HepG2 (cell line): Measurements from ENCODE around the gene THPO. TPM values are rescaled to one million over a fixed set of nuclear protein-coding genes. Genes with fewer than 3 reads are reported as not detected.
A peak's percentile ranks its signal among the peaks of the same experiment; 100 is the strongest.

ENCODE experiments used
- ATAC-seq: fragments of 200-7000 bp; cut with Tn5 transposase; 3 replicates; pipeline ENCODE4 v1.9.1; 2020; ENCODE audit warnings: mild to moderate bottlenecking, moderate library complexity
- BruUV-seq: library from RNA; stranded (reverse); fragments of 400-500 nt; replicated peaks from 2 replicates; lab custom pipeline; 2021; lab: Mats Ljungman, UMichigan
- CTCF ChIA-PET: fragments of 300-600 bp; formaldehyde crosslinking; extraction: SDS; loops from one replicate; lab custom pipeline; 2021; ENCODE audit warnings: low total read pairs, inconsistent platforms, low intra/inter-chr PET ratio; lab: Yijun Ruan, JAX
- POLR2A ChIA-PET: fragments of 350-600 bp; sonication (Branson Sonifier 250); formaldehyde crosslinking; loops from one replicate; lab custom pipeline; 2020; ENCODE audit warnings: antibody characterized with exemption, inconsistent platforms; lab: Yijun Ruan, JAX
- DNase-seq: peaks from one replicate; pipeline ENCODE4 v3.0.0-alpha.2; 2015; ENCODE audit warnings: low spot score
- FAIRE-seq: peaks from 3 replicates; lab custom pipeline; 2011; peaks lifted over from hg19 to GRCh38; lab: Jason Lieb, UNC
- H2AFZ ChIP-seq: one replicate; pipeline ENCODE4 v1.6.1; 2011; ENCODE audit warnings: low read length, inconsistent platforms
- H3K27ac ChIP-seq: fragments of 300-600 bp; 3 replicates; pipeline ENCODE4 v1.8.0; 2011; ENCODE audit warnings: mixed run types, mild to moderate bottlenecking, mixed read lengths, low read length, inconsistent platforms; ENCODE audit not compliant: insufficient read depth; ENCODE audit errors: extremely low read length
- H3K27me3 ChIP-seq, 2 experiments: fragments of 200-600 bp in 1 of 2; 2 replicates in 1 of 2; 3 replicates in 1 of 2; pipeline versions ENCODE4 v1.6.0 to v1.8.0; 2011; ENCODE audit warnings: low read length in 2 of 2, mild to moderate bottlenecking in 2 of 2, moderate library complexity in 2 of 2, inconsistent platforms in 1 of 2; ENCODE audit not compliant: insufficient read depth in 2 of 2, control insufficient read depth in 1 of 2
- H3K36me3 ChIP-seq, 2 experiments: fragments of 200-600 bp in 1 of 2; replicated peaks in 1 of 2; 2 replicates in 1 of 2; 3 replicates in 1 of 2; pipeline versions ENCODE4 v1.5.1 to v1.8.0; 2011; ENCODE audit warnings: low read length in 2 of 2, inconsistent platforms in 1 of 2; ENCODE audit not compliant: insufficient read depth in 2 of 2, control insufficient read depth in 1 of 2
- H3K4me1 ChIP-seq: 2 replicates; pipeline ENCODE4 v1.5.1; 2012; ENCODE audit warnings: low read length, inconsistent platforms; ENCODE audit not compliant: insufficient read depth
- H3K4me2 ChIP-seq: 2 replicates; pipeline ENCODE4 v1.6.0; 2011; ENCODE audit warnings: low read depth, low read length, inconsistent platforms
- H3K4me3 ChIP-seq, 3 experiments: fragments of 200-600 bp in 1 of 3; sonication (generic), shearing (Covaris generic) in 1 of 3; replicated peaks in 1 of 3; 2 replicates each; pipeline ENCODE4 v1.5.1; 2011 to 2016; ENCODE audit warnings: low read length in 3 of 3, inconsistent platforms in 2 of 3, low read depth in 2 of 3, mild to moderate bottlenecking in 2 of 3, control low read depth in 1 of 3, mixed read lengths in 1 of 3; ENCODE audit not compliant: insufficient read depth in 1 of 3
- H3K79me2 ChIP-seq: one replicate; pipeline ENCODE4 v1.6.1; 2011; ENCODE audit warnings: low read length, inconsistent platforms; ENCODE audit not compliant: insufficient read depth
- H3K9ac ChIP-seq: 2 replicates; pipeline ENCODE4 v1.6.0; 2011; ENCODE audit warnings: mild to moderate bottlenecking, low read depth, low read length, inconsistent platforms; ENCODE audit not compliant: insufficient read depth
- H3K9me3 ChIP-seq: 2 replicates; pipeline ENCODE4 v1.5.1; 2012; ENCODE audit warnings: mild to moderate bottlenecking, low read length
- H4K20me1 ChIP-seq: 2 replicates; pipeline ENCODE4 v1.6.0; 2011; ENCODE audit warnings: inconsistent platforms, mild to moderate bottlenecking, low read length, moderate library complexity; ENCODE audit not compliant: insufficient read depth
- GABPB1 ChIP-seq: IDR thresholded peaks from 2 replicates; pipeline ENCODE4 v1.6.1; 2016; ENCODE audit warnings: mild to moderate bottlenecking, missing genetic modification reagents, moderate library complexity, missing compliant biosample characterization
- HOXA3 ChIP-seq: sonication (generic); formaldehyde crosslinking; IDR thresholded peaks from 2 replicates; pipeline ENCODE4 v1.5.0; 2020; ENCODE audit warnings: missing genetic modification reagents
- JUND ChIP-seq: sonication (generic); formaldehyde crosslinking; IDR thresholded peaks from 2 replicates; pipeline ENCODE4 v1.8.0; 2022; ENCODE audit warnings: mild to moderate bottlenecking, missing genetic modification reagents
- KDM5A ChIP-seq: fragments of 200-600 bp; sonication (generic); IDR thresholded peaks from 2 replicates; pipeline ENCODE4 v1.7.0; 2018; ENCODE audit warnings: antibody characterized with exemption, mild to moderate bottlenecking, low read length, borderline replicate concordance
- ZNF333 ChIP-seq: sonication (generic); formaldehyde crosslinking; IDR thresholded peaks from 2 replicates; pipeline ENCODE4 v1.4.0; 2020; ENCODE audit warnings: mild to moderate bottlenecking, missing genetic modification reagents, borderline replicate concordance
- ZNF639 ChIP-seq: conservative IDR thresholded peaks from 2 replicates; pipeline ENCODE4 v1.6.1; 2018; ENCODE audit warnings: missing genetic modification reagents
- ZNF766 ChIP-seq: sonication (generic); formaldehyde crosslinking; IDR thresholded peaks from 2 replicates; pipeline ENCODE4 v1.5.0; 2020; ENCODE audit warnings: missing genetic modification reagents, borderline replicate concordance
- ZXDC ChIP-seq: sonication (generic); formaldehyde crosslinking; IDR thresholded peaks from 2 replicates; pipeline ENCODE4 v1.5.0; 2020; ENCODE audit warnings: mild to moderate bottlenecking, missing genetic modification reagents
- WGBS: methylation state at CpG from one replicate; pipeline ENCODE4 v1.1.6; 2017; ENCODE audit warnings: low lambda C conversion rate; 5-methylcytosine and 5-hydroxymethylcytosine counted together
- in situ Hi-C: cut with HindIII; loops from 2 replicates; pipeline ENCODE4 v1.10.0; 2017; ENCODE audit warnings: low pct_unique_long_range_greater_than_20kb; ENCODE audit not compliant: extremely low pct_ligation_motif_present
- intact Hi-C: fragments of 100-400 bp; cut with micrococcal nuclease; formaldehyde crosslinking; loops from one replicate; pipeline ENCODE4 v1.10.0; 2022; ENCODE audit not compliant: unreplicated experiment
- polyA plus RNA-seq, 8 experiments: library from polyadenylated mRNA; depleted of rRNA in 3 of 8; stranded (reverse) in 7 of 8; unstranded in 1 of 8; fragments of >200 nt; fragmentation: Illumina TruSeq in 4 of 8; extraction: Trizol in 4 of 8; gene quantifications; 2 replicates each; pipeline versions ENCODE4 v1.2.1 to v1.2.3, GENCODE V29; 2011 to 2016; ENCODE audit warnings: low read depth in 4 of 8, missing spikeins in 1 of 8, mixed read lengths in 1 of 8; ENCODE audit not compliant: insufficient read depth in 1 of 8
- total RNA-seq, 5 experiments: library from RNA; depleted of rRNA; stranded (reverse); fragments of >200 nt; fragmentation: Illumina TruSeq; extraction: Trizol; gene quantifications; 2 replicates each; pipeline ENCODE4 v1.2.3, GENCODE V29; 2016; ENCODE audit warnings: low read depth in 1 of 5
- TF ChIP-seq, protein P1 (sequence below): sonication (generic); formaldehyde crosslinking; IDR thresholded peaks from 2 replicates; pipeline ENCODE4 v1.5.0; 2020; ENCODE audit warnings: missing genetic modification reagents
- TF ChIP-seq, protein P2 (sequence below): sonication (generic); formaldehyde crosslinking; IDR thresholded peaks from 2 replicates; pipeline ENCODE4 v1.4.0; 2020; ENCODE audit warnings: missing genetic modification reagents

The THPO gene
- total and polyA plus RNA-seq, 2 of the 13 experiments (the other 11 are each of a cell fraction or from before 2014, with no cell fraction given), result 2.8 to 4.8 TPM

DNA sequence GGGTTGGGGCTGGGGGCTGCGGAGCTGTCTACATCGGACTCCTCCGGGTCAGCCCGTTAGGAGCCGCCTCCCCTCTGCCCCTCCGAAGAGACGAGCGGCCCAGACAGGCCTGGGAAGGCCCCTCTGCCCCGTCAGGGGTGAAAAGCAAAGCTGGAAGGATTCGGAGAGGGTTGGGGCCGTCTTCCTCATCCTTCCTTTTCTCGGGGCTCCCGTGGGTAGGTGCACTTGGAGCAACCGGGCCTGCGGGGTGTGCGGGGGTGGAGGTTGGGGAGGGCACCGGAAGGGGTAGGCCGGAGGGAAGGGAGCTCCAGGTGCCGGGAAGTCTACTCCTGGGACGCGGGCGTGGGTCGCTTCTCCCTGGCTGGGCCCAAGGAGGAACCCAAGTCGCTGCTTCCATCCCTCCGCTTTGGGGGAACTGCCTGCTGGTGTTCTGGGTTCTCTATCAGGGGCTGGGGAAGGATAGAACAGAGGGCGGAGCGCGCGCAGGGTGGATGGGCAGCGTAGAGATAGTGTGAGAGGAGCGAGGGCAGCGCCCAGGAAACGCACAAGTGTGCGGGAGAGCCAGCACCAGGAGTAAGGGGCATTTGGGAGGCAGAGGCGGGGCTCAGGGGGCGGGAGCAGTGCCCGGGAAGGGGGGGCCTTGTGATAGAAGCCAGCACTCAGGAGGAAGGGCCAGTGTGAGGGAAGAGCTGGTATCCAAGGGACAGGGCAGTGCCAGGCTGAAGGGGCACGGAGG, 15.9 kb downstream of the THPO start (continued):
- TF ChIP-seq ZNF333 (CRISPR knock-in tag) (peak; percentile 85; the same call in 1 of the 2 replicates), JUND (CRISPR knock-in tag) (0 out of 2 replicates have a peak, but pooled peaks have one; percentile 24), KDM5A (0 out of 2 replicates have a peak, but pooled peaks have one; percentile 53)
- TF ChIP-seq, protein P1, sequence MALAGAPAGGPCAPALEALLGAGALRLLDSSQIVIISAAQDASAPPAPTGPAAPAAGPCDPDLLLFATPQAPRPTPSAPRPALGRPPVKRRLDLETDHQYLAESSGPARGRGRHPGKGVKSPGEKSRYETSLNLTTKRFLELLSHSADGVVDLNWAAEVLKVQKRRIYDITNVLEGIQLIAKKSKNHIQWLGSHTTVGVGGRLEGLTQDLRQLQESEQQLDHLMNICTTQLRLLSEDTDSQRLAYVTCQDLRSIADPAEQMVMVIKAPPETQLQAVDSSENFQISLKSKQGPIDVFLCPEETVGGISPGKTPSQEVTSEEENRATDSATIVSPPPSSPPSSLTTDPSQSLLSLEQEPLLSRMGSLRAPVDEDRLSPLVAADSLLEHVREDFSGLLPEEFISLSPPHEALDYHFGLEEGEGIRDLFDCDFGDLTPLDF (CRISPR knock-in tag), result 0 out of 2 replicates have a peak, but pooled peaks have one; percentile 28

GRCh38 chr3:184361532-184361931, 16.5 kb downstream of the THPO start, which contains the start of the genes CLCN2 and POLR2H:
TSS of gene CLCN2 (minus strand) at chr3:184361605. CDS start at chr3:184361479, 126 bp downstream.
TSS of gene POLR2H (plus strand) at chr3:184361710. CDS start at chr3:184363493, 1,783 bp downstream.
- Histone ChIP-seq H2AFZ (no peak within 1 kb of the TSS), H3K4me1 (peaks cover 44% of the 10 kb centered on the region), H3K4me3 (peak within 1 kb of the TSS; percentile 93 to 96 (median 96)), H4K20me1 (peaks cover 7% of the 10 kb centered on the region; the same call in 1 of the 2 replicates), H3K4me2 (peak within 1 kb of the TSS; percentile 100), H3K36me3 (peaks cover 12 to 30% of the 10 kb centered on the region in 2 experiments), H3K9ac (peak within 1 kb of the TSS; percentile 97), H3K27ac (peak within 1 kb of the TSS; percentile 97), H3K79me2 (peaks cover 31% of the 10 kb centered on the region), H3K9me3 (no peaks in the 10 kb centered on the region), H3K27me3 (no peaks in the 10 kb centered on the region; a peak in 1 of 5 replicates)
- in situ Hi-C loops, result no loop called here
- FAIRE-seq (no peak), DNase-seq (peak; percentile 53), ATAC-seq (peak; percentile 74)
- CTCF ChIA-PET, result no interaction called here
- POLR2A ChIA-PET, result interaction anchor here (1.4 to 2.9 kb wide), 10 partner anchors 10 to 176 kb away, joined by 3 to 18 read pairs (median 8); partner anchors contain the start of genes ABCF3, CHRD and FAM131A
- intact Hi-C loops, result no loop called here
- WGBS, result no CpG with 5 or more reads among the region's 56 CpGs
- no TSS peak for BruUV-seq
- TF ChIP-seq, protein P1 (CRISPR knock-in tag), result 0 out of 2 replicates have a peak, but pooled peaks have one; percentile 61
- peak; percentile 89 for TF ChIP-seq ZXDC (CRISPR knock-in tag)
- TF ChIP-seq GABPB1 (CRISPR knock-in tag), result peak; percentile 49; the same call in 1 of the 2 replicates
- 0 out of 2 replicates have a peak, but pooled peaks have one; percentile 45 for TF ChIP-seq ZNF766 (CRISPR knock-in tag)
- TF ChIP-seq ZNF639 (CRISPR knock-in tag), result peak; percentile 56; the same call in 1 of the 2 replicates
- TF ChIP-seq, protein P2, sequence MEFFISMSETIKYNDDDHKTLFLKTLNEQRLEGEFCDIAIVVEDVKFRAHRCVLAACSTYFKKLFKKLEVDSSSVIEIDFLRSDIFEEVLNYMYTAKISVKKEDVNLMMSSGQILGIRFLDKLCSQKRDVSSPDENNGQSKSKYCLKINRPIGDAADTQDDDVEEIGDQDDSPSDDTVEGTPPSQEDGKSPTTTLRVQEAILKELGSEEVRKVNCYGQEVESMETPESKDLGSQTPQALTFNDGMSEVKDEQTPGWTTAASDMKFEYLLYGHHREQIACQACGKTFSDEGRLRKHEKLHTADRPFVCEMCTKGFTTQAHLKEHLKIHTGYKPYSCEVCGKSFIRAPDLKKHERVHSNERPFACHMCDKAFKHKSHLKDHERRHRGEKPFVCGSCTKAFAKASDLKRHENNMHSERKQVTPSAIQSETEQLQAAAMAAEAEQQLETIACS (CRISPR knock-in tag), result peak; percentile 67
- peak; percentile 44 for TF ChIP-seq HOXA3 (CRISPR knock-in tag)
